Fibroblast of the conjunctiva (primary cell): ENCODE measurements around the gene IGFBP1.
"Not testable (repeated sequence)": the region's sequence is repeated elsewhere in the genome, so short reads cannot be mapped to it uniquely, and the experiment has no call there.

Source experiments
- DNase-seq: peaks from one replicate; pipeline ENCODE4 v3.0.0-alpha.2; 2010; ENCODE audit warnings: low read depth

IGFBP1 gene

GRCh38 chr7:45888185-45888992 lies at the start of gene IGFBP1:
TSS of gene IGFBP1 (plus strand) at chr7:45888488. CDS start at chr7:45888653, 165 bp downstream.
- no peak for DNase-seq

GRCh38 chr7:45838852-45839251 lies 49.4 kb upstream of the IGFBP1 start:
- not testable (repeated sequence) for DNase-seq

GRCh38 chr7:45841926-45842717 lies 46.2 kb upstream of the IGFBP1 start:
- not testable (repeated sequence) for DNase-seq

- DNase-seq, result not testable (repeated sequence)
Observed at GRCh38 chr7:45846536-45846935, 41.8 kb upstream of the IGFBP1 start.

- not testable (repeated sequence) for DNase-seq
Observed at GRCh38 chr7:45848734-45849133, 39.6 kb upstream of the IGFBP1 start.

GRCh38 chr7:45852984-45853383 lies 35.3 kb upstream of the IGFBP1 start:
- not testable (repeated sequence) for DNase-seq

- not testable (repeated sequence) for DNase-seq
Observed at GRCh38 chr7:45853491-45853890, 34.8 kb upstream of the IGFBP1 start.

- DNase-seq, result not testable (repeated sequence)
Observed at GRCh38 chr7:45855680-45856079, 32.6 kb upstream of the IGFBP1 start.

GRCh38 chr7:45856888-45857287 lies 31.4 kb upstream of the IGFBP1 start:
- DNase-seq, result not testable (repeated sequence)

GRCh38 chr7:45863715-45864114 lies 24.6 kb upstream of the IGFBP1 start:
- DNase-seq, result no peak

- DNase-seq, result no peak
Observed at GRCh38 chr7:45865594-45866410, 22.5 kb upstream of the IGFBP1 start.

- no peak for DNase-seq
Observed at GRCh38 chr7:45867471-45867870, 20.8 kb upstream of the IGFBP1 start.

GRCh38 chr7:45869426-45869825 lies 18.9 kb upstream of the IGFBP1 start:
- no peak for DNase-seq

GRCh38 chr7:45872116-45873034 lies 15.9 kb upstream of the IGFBP1 start:
- no peak for DNase-seq

- no peak for DNase-seq
Observed at GRCh38 chr7:45873035-45873354, 15.3 kb upstream of the IGFBP1 start, which contains the start of gene CCDC201. TSS of gene CCDC201 (minus strand) at chr7:45873082. CDS start at chr7:45873007, 75 bp downstream.

GRCh38 chr7:45873355-45873754 lies 14.9 kb upstream of the IGFBP1 start:
- no peak for DNase-seq

- DNase-seq, result no peak
Observed at GRCh38 chr7:45874408-45875131, 13.7 kb upstream of the IGFBP1 start.

GRCh38 chr7:45876519-45876918 lies 11.8 kb upstream of the IGFBP1 start:
- DNase-seq, result no peak

- DNase-seq, result no peak
Observed at GRCh38 chr7:45878457-45879144, 9.7 kb upstream of the IGFBP1 start.

- no peak for DNase-seq
Observed at GRCh38 chr7:45880433-45880860, 7.8 kb upstream of the IGFBP1 start.
